WI38 (cell line): Measurements from ENCODE around the gene CEBPE.

Experiments used
- H3K4me3 ChIP-seq: 2 replicates; pipeline ENCODE4 v1.5.1; 2011; ENCODE audit warnings: low read depth, mild to moderate bottlenecking, control low read depth, low read length
- CTCF ChIP-seq: IDR thresholded peaks from 2 replicates; pipeline ENCODE4 v1.5.1; 2012; ENCODE audit warnings: low read depth, mild to moderate bottlenecking, control low read depth, low read length

The CEBPE gene

GRCh38 chr14:23099212-23099861 lies 19.7 kb downstream of the CEBPE start:
- H3K4me3 ChIP-seq, result no peak overlapping the region
- no peak for TF ChIP-seq CTCF

GRCh38 chr14:23097786-23098185 lies 21.3 kb downstream of the CEBPE start:
- no peak for TF ChIP-seq CTCF
- no peak overlapping the region for H3K4me3 ChIP-seq

- TF ChIP-seq CTCF, result no peak
- peak within 1 kb of the TSS; percentile 92 for H3K4me3 ChIP-seq
Observed at GRCh38 chr14:23095196-23096108, 23.6 kb downstream of the CEBPE start, which contains the start of gene C14orf119. Gene C14orf119 (plus strand): TSS chr14:23095505. CDS start chr14:23097659, 2,154 bp downstream.

GRCh38 chr14:23094666-23095195 lies 24.3 kb downstream of the CEBPE start, which contains the start of gene ACIN1:
Gene ACIN1 (minus strand): TSS chr14:23095136. CDS start chr14:23095112, 24 bp downstream.
- peak within 1 kb of the TSS; percentile 92 for H3K4me3 ChIP-seq
- TF ChIP-seq CTCF, result no peak

- peak overlapping the region; percentile 92 for H3K4me3 ChIP-seq
- no peak for TF ChIP-seq CTCF
Observed at GRCh38 chr14:23093991-23094665, 24.9 kb downstream of the CEBPE start.

- no peak for TF ChIP-seq CTCF
- H3K4me3 ChIP-seq, result peak overlapping the region; percentile 92
Observed at GRCh38 chr14:23093526-23093925, 25.5 kb downstream of the CEBPE start.
